Hepatocyte (in vitro differentiated cells): ENCODE measurements around the gene MLPH. TPM values are rescaled to one million over a fixed set of nuclear protein-coding genes. Genes with fewer than 3 reads are reported as not detected.

Experiments used
- DNase-seq: peaks from one replicate; pipeline ENCODE4 v3.0.0-alpha.2; 2016; ENCODE audit warnings: low spot score
- H2AFZ ChIP-seq: fragments of 200-600 bp; sonication (generic); 2 replicates; pipeline ENCODE4 v1.6.0; 2016; ENCODE audit warnings: antibody characterized with exemption, mild to moderate bottlenecking
- H3K27ac ChIP-seq: fragments of 200-600 bp; sonication (generic); 2 replicates; pipeline ENCODE4 v1.5.1; 2016; ENCODE audit warnings: mild to moderate bottlenecking
- H3K27me3 ChIP-seq: fragments of 200-600 bp; sonication (generic); 2 replicates; pipeline ENCODE4 v1.6.1; 2016
- H3K36me3 ChIP-seq: fragments of 200-600 bp; sonication (generic); replicated peaks from 2 replicates; pipeline ENCODE4 v1.5.1; 2016; ENCODE audit warnings: low read depth; ENCODE audit not compliant: insufficient read depth
- H3K4me1 ChIP-seq: fragments of 200-600 bp; sonication (generic); 2 replicates; pipeline ENCODE4 v1.5.1; 2016; ENCODE audit warnings: mild to moderate bottlenecking, moderate library complexity; ENCODE audit not compliant: insufficient read depth
- H3K4me2 ChIP-seq: fragments of 200-600 bp; sonication (generic); 2 replicates; pipeline ENCODE4 v1.6.0; 2016
- H3K4me3 ChIP-seq: fragments of 200-600 bp; sonication (generic); 2 replicates; pipeline ENCODE4 v1.5.1; 2016; ENCODE audit warnings: mild to moderate bottlenecking
- H3K79me2 ChIP-seq: fragments of 200-600 bp; sonication (generic); 2 replicates; pipeline ENCODE4 v1.6.0; 2017; ENCODE audit warnings: mild to moderate bottlenecking
- H3K9me2 ChIP-seq: fragments of 200-600 bp; sonication (generic); replicated peaks from 2 replicates; pipeline ENCODE4 v1.6.0; 2017; ENCODE audit warnings: mild to moderate bottlenecking; ENCODE audit not compliant: insufficient read depth
- H3K9me3 ChIP-seq: fragments of 200-600 bp; sonication (generic); 2 replicates; pipeline ENCODE4 v1.5.1; 2016; ENCODE audit warnings: low read depth, mild to moderate bottlenecking
- H4K20me1 ChIP-seq: fragments of 200-600 bp; sonication (generic); 2 replicates; pipeline ENCODE4 v1.6.0; 2016; ENCODE audit warnings: mild to moderate bottlenecking; ENCODE audit not compliant: insufficient read depth, poor library complexity, severe bottlenecking
- EZH2 ChIP-seq: fragments of 200-600 bp; sonication (generic); IDR thresholded peaks from 2 replicates; pipeline ENCODE4 v1.6.1; 2016; ENCODE audit warnings: antibody characterized with exemption, mild to moderate bottlenecking, borderline replicate concordance
- EZH2phosphoT487 ChIP-seq: fragments of 200-600 bp; sonication (generic); IDR thresholded peaks from one replicate; pipeline ENCODE4 v1.6.1; 2018; ENCODE audit warnings: antibody characterized with exemption, mild to moderate bottlenecking, low read depth, moderate library complexity; ENCODE audit not compliant: unreplicated experiment, severe bottlenecking
- WGBS: methylation state at CpG from one replicate; pipeline ENCODE4 v1.1.6; 2016; ENCODE audit warnings: low lambda C conversion rate; ENCODE audit errors: missing lambda C conversion rate; 5-methylcytosine and 5-hydroxymethylcytosine counted together
- polyA plus RNA-seq: library from polyadenylated mRNA; unstranded; fragments of >200 nt; fragmentation: Nextera tagmentation; extraction: Ambion mirVana; gene quantifications from 2 replicates; pipeline ENCODE4 v1.2.1, GENCODE V29; 2016
- total RNA-seq: library from RNA; depleted of rRNA; stranded (reverse); fragments of >200 nt; gene quantifications from 2 replicates; pipeline ENCODE4 v1.2.3, GENCODE V29; 2014
- TF ChIP-seq, protein P1 (sequence below): fragments of 200-600 bp; sonication (generic); IDR thresholded peaks from 2 replicates; pipeline ENCODE4 v1.5.1; 2016; ENCODE audit warnings: antibody characterized with exemption, mild to moderate bottlenecking; ENCODE audit not compliant: poor library complexity

MLPH gene
- total and polyA plus RNA-seq, 2 experiments from 2014 or later = 6.7 to 12.3 TPM

GRCh38 chr2:237590272-237591140 is 103.5 kb downstream of the MLPH start, which contains the start of gene RAB17:
TSS of gene RAB17 (minus strand) at chr2:237590734. CDS start at chr2:237586154, 4,580 bp downstream.
- no peaks in the 10 kb centered on the region for H3K36me3 ChIP-seq
- WGBS = 49% methylated on average over 16 of the region's 16 CpGs
- H3K4me1 ChIP-seq = peaks cover 37% of the 10 kb centered on the region
- H4K20me1 ChIP-seq = no peaks in the 10 kb centered on the region
- peak; percentile 85 for DNase-seq
- peak within 1 kb of the TSS; percentile 9 for H2AFZ ChIP-seq
- peak within 1 kb of the TSS; percentile 72 for H3K4me2 ChIP-seq
- H3K9me3 ChIP-seq = no peaks in the 10 kb centered on the region
- peaks cover 41% of the 10 kb centered on the region for H3K79me2 ChIP-seq
- no peaks in the 10 kb centered on the region for H3K9me2 ChIP-seq
- peak within 1 kb of the TSS; percentile 94 for H3K27ac ChIP-seq
- no peaks in the 10 kb centered on the region for H3K27me3 ChIP-seq
- peak within 1 kb of the TSS; percentile 14 for H3K4me3 ChIP-seq
- TF ChIP-seq, protein P1, sequence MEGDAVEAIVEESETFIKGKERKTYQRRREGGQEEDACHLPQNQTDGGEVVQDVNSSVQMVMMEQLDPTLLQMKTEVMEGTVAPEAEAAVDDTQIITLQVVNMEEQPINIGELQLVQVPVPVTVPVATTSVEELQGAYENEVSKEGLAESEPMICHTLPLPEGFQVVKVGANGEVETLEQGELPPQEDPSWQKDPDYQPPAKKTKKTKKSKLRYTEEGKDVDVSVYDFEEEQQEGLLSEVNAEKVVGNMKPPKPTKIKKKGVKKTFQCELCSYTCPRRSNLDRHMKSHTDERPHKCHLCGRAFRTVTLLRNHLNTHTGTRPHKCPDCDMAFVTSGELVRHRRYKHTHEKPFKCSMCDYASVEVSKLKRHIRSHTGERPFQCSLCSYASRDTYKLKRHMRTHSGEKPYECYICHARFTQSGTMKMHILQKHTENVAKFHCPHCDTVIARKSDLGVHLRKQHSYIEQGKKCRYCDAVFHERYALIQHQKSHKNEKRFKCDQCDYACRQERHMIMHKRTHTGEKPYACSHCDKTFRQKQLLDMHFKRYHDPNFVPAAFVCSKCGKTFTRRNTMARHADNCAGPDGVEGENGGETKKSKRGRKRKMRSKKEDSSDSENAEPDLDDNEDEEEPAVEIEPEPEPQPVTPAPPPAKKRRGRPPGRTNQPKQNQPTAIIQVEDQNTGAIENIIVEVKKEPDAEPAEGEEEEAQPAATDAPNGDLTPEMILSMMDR = no peak
- TF ChIP-seq EZH2 (no peak), EZH2phosphoT487 (no peak)

DNA sequence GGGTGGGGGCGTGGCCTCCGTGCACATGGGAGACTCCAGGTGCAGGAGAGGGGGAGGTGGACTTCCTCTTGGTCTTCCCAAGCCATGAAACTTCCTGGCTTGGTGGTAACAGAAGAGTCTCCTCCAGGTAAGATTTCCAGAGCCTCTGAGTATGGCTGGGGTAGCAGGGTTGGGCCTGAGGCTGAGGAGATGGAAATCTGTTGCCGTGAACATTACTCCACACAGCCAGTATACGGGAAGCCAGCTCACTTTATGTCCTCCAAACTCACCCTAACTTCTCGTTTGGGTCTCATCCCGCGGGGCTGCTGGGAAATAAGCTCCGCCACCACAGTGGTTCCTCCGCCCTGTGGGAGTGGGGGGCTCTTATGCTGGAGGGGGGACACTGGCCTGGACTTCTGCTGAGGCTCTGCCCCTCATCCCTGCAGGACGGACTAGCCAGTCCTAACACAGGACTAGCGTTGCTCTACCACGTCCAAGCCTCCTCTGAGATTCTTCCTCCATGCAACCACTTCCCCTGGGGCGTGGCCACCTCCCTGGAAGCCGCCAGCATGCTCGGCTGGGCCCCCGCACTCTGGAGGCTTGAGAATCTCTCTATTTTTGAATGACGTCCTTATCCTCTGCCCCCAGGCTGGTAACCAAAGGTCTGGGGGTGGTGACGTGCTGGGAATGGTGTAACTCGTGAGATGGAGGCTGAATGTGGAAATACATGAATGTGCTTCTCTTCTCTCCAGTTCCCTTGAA is 104.3 kb downstream of the MLPH start:
- Histone ChIP-seq H2AFZ (peak overlapping the region; percentile 9), H3K9me2 (no peaks in the 10 kb centered on the region), H3K36me3 (no peaks in the 10 kb centered on the region), H3K4me3 (no peak overlapping the region), H3K4me1 (peaks cover 39% of the 10 kb centered on the region), H3K79me2 (peaks cover 33% of the 10 kb centered on the region), H3K9me3 (no peaks in the 10 kb centered on the region), H3K27ac (peak overlapping the region; percentile 94), H3K27me3 (no peaks in the 10 kb centered on the region), H3K4me2 (peak overlapping the region; percentile 72), H4K20me1 (no peaks in the 10 kb centered on the region)
- TF ChIP-seq EZH2phosphoT487 (no peak), EZH2 (no peak)
- TF ChIP-seq, protein P1 = no peak
- 63% methylated on average over 19 of the region's 19 CpGs for WGBS
- peak; percentile 78 for DNase-seq

DNA sequence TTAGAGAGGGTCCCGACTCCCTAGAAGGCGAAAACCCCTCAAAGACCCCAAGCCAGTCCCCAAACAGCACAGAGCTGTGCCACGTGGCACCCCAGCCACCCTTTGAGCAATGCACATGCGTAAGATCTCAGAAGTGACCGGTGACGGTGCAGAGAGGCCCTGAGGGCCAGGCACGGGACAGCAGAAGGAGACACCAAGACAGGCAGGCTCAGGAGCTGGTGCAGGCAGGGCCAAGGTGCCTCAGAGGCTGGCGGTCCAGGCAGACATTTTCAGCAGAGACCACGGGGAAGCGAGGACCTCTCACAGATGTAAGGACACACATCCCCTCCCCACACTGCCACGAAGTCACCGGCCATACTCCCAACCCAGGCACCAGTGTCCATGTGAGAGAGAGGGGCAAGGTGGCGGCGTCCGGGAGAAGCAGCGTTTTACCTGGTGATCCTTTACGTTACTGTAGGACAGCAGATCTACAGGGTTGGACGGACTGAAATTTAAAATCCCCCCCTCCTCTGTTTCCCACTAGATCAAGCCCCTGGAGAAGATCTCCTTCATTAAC is 105.5 kb downstream of the MLPH start:
- Histone ChIP-seq H3K4me1 (peaks cover 39% of the 10 kb centered on the region), H3K4me2 (no peak overlapping the region), H3K9me2 (no peaks in the 10 kb centered on the region), H3K27me3 (no peaks in the 10 kb centered on the region), H2AFZ (no peak overlapping the region), H4K20me1 (no peaks in the 10 kb centered on the region), H3K4me3 (no peak overlapping the region), H3K36me3 (no peaks in the 10 kb centered on the region), H3K27ac (peak overlapping the region; percentile 86), H3K9me3 (no peaks in the 10 kb centered on the region), H3K79me2 (peaks cover 21% of the 10 kb centered on the region)
- no peak for DNase-seq
- 97% methylated on average over 18 of the region's 18 CpGs for WGBS
- no peak for TF ChIP-seq EZH2phosphoT487
- TF ChIP-seq, protein P1 = no peak
- TF ChIP-seq EZH2 = no peak
